Hepatocyte (in vitro differentiated cells): ENCODE measurements around the gene COBL.
"Not testable (repeated sequence)": the region's sequence is repeated elsewhere in the genome, so short reads cannot be mapped to it uniquely, and the experiment has no call there.

ENCODE experiments used
- EZH2 ChIP-seq: fragments of 200-600 bp; sonication (generic); IDR thresholded peaks from 2 replicates; pipeline ENCODE4 v1.6.1; 2016; ENCODE audit warnings: antibody characterized with exemption, mild to moderate bottlenecking, borderline replicate concordance
- EZH2phosphoT487 ChIP-seq: fragments of 200-600 bp; sonication (generic); IDR thresholded peaks from one replicate; pipeline ENCODE4 v1.6.1; 2018; ENCODE audit warnings: antibody characterized with exemption, mild to moderate bottlenecking, low read depth, moderate library complexity; ENCODE audit not compliant: unreplicated experiment, severe bottlenecking
- TF ChIP-seq, protein P1 (sequence below): fragments of 200-600 bp; sonication (generic); IDR thresholded peaks from 2 replicates; pipeline ENCODE4 v1.5.1; 2016; ENCODE audit warnings: antibody characterized with exemption, mild to moderate bottlenecking; ENCODE audit not compliant: poor library complexity

DNA sequence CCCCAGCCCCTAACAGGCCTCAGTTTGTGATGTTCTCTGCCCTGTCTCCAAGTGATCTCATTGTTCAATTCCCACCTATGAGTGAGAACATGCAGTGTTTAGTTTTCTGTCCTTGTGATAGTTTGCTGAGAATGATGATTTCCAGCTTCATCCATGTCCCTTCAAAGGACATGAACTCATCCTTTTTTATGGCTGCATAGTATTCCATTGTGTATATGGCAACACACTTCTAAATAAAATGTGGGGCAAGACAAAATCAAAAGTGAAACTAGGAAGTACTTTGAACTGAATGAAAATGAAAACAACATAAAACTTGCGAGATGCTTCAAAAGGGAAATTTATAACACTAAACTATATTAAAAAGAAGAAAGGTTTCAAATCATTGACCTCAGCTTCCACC lies 326.4 kb downstream of the COBL start:
- TF ChIP-seq, protein P1, sequence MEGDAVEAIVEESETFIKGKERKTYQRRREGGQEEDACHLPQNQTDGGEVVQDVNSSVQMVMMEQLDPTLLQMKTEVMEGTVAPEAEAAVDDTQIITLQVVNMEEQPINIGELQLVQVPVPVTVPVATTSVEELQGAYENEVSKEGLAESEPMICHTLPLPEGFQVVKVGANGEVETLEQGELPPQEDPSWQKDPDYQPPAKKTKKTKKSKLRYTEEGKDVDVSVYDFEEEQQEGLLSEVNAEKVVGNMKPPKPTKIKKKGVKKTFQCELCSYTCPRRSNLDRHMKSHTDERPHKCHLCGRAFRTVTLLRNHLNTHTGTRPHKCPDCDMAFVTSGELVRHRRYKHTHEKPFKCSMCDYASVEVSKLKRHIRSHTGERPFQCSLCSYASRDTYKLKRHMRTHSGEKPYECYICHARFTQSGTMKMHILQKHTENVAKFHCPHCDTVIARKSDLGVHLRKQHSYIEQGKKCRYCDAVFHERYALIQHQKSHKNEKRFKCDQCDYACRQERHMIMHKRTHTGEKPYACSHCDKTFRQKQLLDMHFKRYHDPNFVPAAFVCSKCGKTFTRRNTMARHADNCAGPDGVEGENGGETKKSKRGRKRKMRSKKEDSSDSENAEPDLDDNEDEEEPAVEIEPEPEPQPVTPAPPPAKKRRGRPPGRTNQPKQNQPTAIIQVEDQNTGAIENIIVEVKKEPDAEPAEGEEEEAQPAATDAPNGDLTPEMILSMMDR = not testable (repeated sequence)
- not testable (repeated sequence) for TF ChIP-seq EZH2, EZH2phosphoT487
